Pulmonary artery endothelial cell (primary cell): ENCODE measurements around the gene INSRR. TPM values are rescaled to one million over a fixed set of nuclear protein-coding genes. Genes with fewer than 3 reads are reported as not detected.

ENCODE experiments used
- DNase-seq: peaks from one replicate; pipeline ENCODE4 v3.0.0-alpha.2; 2011; ENCODE audit warnings: low read depth, low spot score
- total RNA-seq: library from RNA; depleted of rRNA; stranded (reverse); fragments of >200 nt; gene quantifications from 2 replicates; pipeline ENCODE4 v1.2.3, GENCODE V29; 2014

INSRR gene
- total RNA-seq, 1 donor from 2014 or later, result not detected

- DNase-seq, result peak; percentile 50
These were observed 36.0 kb upstream of the INSRR start for GRCh38 chr1:156894711-156895454.

GRCh38 chr1:156894001-156894400 lies 35.1 kb upstream of the INSRR start:
- no peak for DNase-seq

- no peak for DNase-seq
These were observed 34.4 kb upstream of the INSRR start, which contains the start of gene PEAR1 for GRCh38 chr1:156893048-156893953. Gene PEAR1 (plus strand): TSS chr1:156893718. CDS start chr1:156903927, 10,209 bp downstream.

GRCh38 chr1:156892190-156893047 lies 33.5 kb upstream of the INSRR start:
- peak; percentile 72 for DNase-seq

- peak; percentile 48 for DNase-seq
These were observed 31.1 kb upstream of the INSRR start for GRCh38 chr1:156889802-156890580.

GRCh38 chr1:156887734-156888133 lies 28.8 kb upstream of the INSRR start:
- DNase-seq, result no peak

- no peak for DNase-seq
These were observed 28.4 kb upstream of the INSRR start for GRCh38 chr1:156887317-156887716.

GRCh38 chr1:156886583-156887281 lies 27.8 kb upstream of the INSRR start:
- DNase-seq, result no peak

GRCh38 chr1:156885880-156886355 lies 27.0 kb upstream of the INSRR start:
- DNase-seq, result no peak

GRCh38 chr1:156885314-156885713 lies 26.4 kb upstream of the INSRR start:
- DNase-seq, result no peak

- DNase-seq, result no peak
These were observed 25.8 kb upstream of the INSRR start for GRCh38 chr1:156884560-156885184.

- no peak for DNase-seq
These were observed 25.0 kb upstream of the INSRR start for GRCh38 chr1:156883919-156884318.

GRCh38 chr1:156882543-156882942 lies 23.6 kb upstream of the INSRR start:
- no peak for DNase-seq

GRCh38 chr1:156881663-156882062 lies 22.7 kb upstream of the INSRR start:
- no peak for DNase-seq

GRCh38 chr1:156881101-156881500 lies 22.2 kb upstream of the INSRR start:
- no peak for DNase-seq

- no peak for DNase-seq
These were observed 21.6 kb upstream of the INSRR start for GRCh38 chr1:156880473-156880872.

- DNase-seq, result no peak
These were observed 21.0 kb upstream of the INSRR start for GRCh38 chr1:156879876-156880275.

- DNase-seq, result no peak
These were observed 18.7 kb upstream of the INSRR start for GRCh38 chr1:156877433-156878170.

- no peak for DNase-seq
These were observed 17.4 kb upstream of the INSRR start for GRCh38 chr1:156876281-156876680.
